K562 (cell line): ENCODE measurements around the gene BICD1. TPM values are rescaled to one million over a fixed set of nuclear protein-coding genes. Genes with fewer than 3 reads are reported as not detected.

Experiments
- ATAC-seq: fragments of 200-7000 bp; cut with Tn5 transposase; 3 replicates; pipeline ENCODE4 v1.9.1; 2020; ENCODE audit warnings: moderate library complexity
- BruUV-seq: library from RNA; stranded (reverse); fragments of 400-500 nt; replicated peaks from 2 replicates; lab custom pipeline; 2021; lab: Mats Ljungman, UMichigan
- CTCF ChIA-PET: fragments of 300-600 bp; formaldehyde crosslinking; extraction: SDS; loops from one replicate; lab custom pipeline; 2021; ENCODE audit warnings: low intra/inter-chr PET ratio; lab: Yijun Ruan, JAX
- POLR2A ChIA-PET: fragments of 300-600, 350-650 bp; sonication (Branson Sonifier 250); formaldehyde crosslinking; extraction: SDS; loops from one replicate; lab custom pipeline; 2021; ENCODE audit warnings: antibody characterized with exemption, inconsistent platforms; lab: Yijun Ruan, JAX
- DNase-seq, 4 experiments: peaks; one replicate each; pipeline versions ENCODE4 v3.0.0 to v3.0.0-alpha.2; 2011 to 2018; ENCODE audit warnings: low spot score in 3 of 4, mixed read lengths in 3 of 4; ENCODE audit errors: extremely low read depth in 1 of 4
- FAIRE-seq: peaks from 2 replicates; lab custom pipeline; 2011; peaks lifted over from hg19 to GRCh38; lab: Jason Lieb, UNC
- H2AFZ ChIP-seq: 2 replicates; pipeline ENCODE4 v1.6.0; 2011; ENCODE audit warnings: low read depth, low read length, control low read depth, inconsistent platforms
- H3K27ac ChIP-seq: fragments of 200-600 bp; 3 replicates; pipeline ENCODE4 v1.8.0; 2011; ENCODE audit warnings: low read depth, mild to moderate bottlenecking, control low read depth, inconsistent platforms, low read length, moderate library complexity, mixed read lengths; ENCODE audit errors: extremely low read depth
- H3K27me3 ChIP-seq, 2 experiments: fragments of 300-600 bp in 1 of 2; 2 replicates in 1 of 2; 3 replicates in 1 of 2; pipeline versions ENCODE4 v1.6.0 to v1.8.0; 2011; ENCODE audit warnings: inconsistent platforms in 2 of 2, low read length in 2 of 2, mild to moderate bottlenecking in 1 of 2, mixed read lengths in 1 of 2, moderate library complexity in 1 of 2; ENCODE audit not compliant: control insufficient read depth in 2 of 2, insufficient read depth in 2 of 2
- H3K36me3 ChIP-seq: fragments of 300-600 bp; 3 replicates; pipeline ENCODE4 v1.8.0; 2011; ENCODE audit warnings: mild to moderate bottlenecking, low read length, inconsistent platforms; ENCODE audit not compliant: control insufficient read depth, insufficient read depth
- H3K4me1 ChIP-seq, 2 experiments: fragments of 200-600 bp in 1 of 2; replicated peaks in 1 of 2; 2 replicates in 1 of 2; 3 replicates in 1 of 2; pipeline versions ENCODE4 v1.5.1 to v1.8.0; 2011; ENCODE audit warnings: inconsistent platforms in 2 of 2, low read length in 2 of 2, mild to moderate bottlenecking in 1 of 2, mixed read lengths in 1 of 2, moderate library complexity in 1 of 2; ENCODE audit not compliant: control insufficient read depth in 2 of 2, insufficient read depth in 2 of 2
- H3K4me2 ChIP-seq: 2 replicates; pipeline ENCODE4 v1.6.1; 2011; ENCODE audit warnings: low read length, control low read depth, inconsistent platforms, mixed read lengths; ENCODE audit not compliant: insufficient read depth
- H3K4me3 ChIP-seq: fragments of 200-600 bp; sonication (generic), shearing (Covaris generic); 2 replicates; pipeline ENCODE4 v1.5.1; 2016; ENCODE audit warnings: control low read depth, inconsistent platforms
- H3K79me2 ChIP-seq: fragments of 200-600 bp; 3 replicates; pipeline ENCODE4 v1.8.0; 2011; ENCODE audit warnings: low read length, inconsistent platforms; ENCODE audit not compliant: control insufficient read depth, insufficient read depth
- H3K9ac ChIP-seq, 2 experiments: 2 replicates each; pipeline versions ENCODE4 v1.6.0 to v1.6.1; 2011; ENCODE audit warnings: low read depth in 2 of 2, low read length in 2 of 2, control low read depth in 1 of 2, inconsistent platforms in 1 of 2, mild to moderate bottlenecking in 1 of 2, mixed read lengths in 1 of 2; ENCODE audit not compliant: insufficient read depth in 1 of 2
- H3K9me1 ChIP-seq: one replicate; pipeline ENCODE4 v1.6.0; 2011; ENCODE audit warnings: inconsistent platforms, mild to moderate bottlenecking, low read length, moderate library complexity; ENCODE audit not compliant: control insufficient read depth, insufficient read depth
- H3K9me3 ChIP-seq: replicated peaks from 2 replicates; pipeline ENCODE4 v1.5.1; 2011; ENCODE audit warnings: low read depth, low read length, inconsistent platforms; ENCODE audit not compliant: control insufficient read depth, insufficient read depth
- H4K20me1 ChIP-seq: replicated peaks from 2 replicates; pipeline ENCODE4 v1.6.1; 2011; ENCODE audit warnings: low read length, inconsistent platforms, mixed read lengths; ENCODE audit not compliant: control insufficient read depth, insufficient read depth
- AFF4 ChIP-seq: sonication (generic); formaldehyde crosslinking; IDR thresholded peaks from 2 replicates; pipeline ENCODE4 v1.8.0; 2023; ENCODE audit warnings: mild to moderate bottlenecking, missing genetic modification reagents
- JUNB ChIP-seq: fragments of 450-650 bp; formaldehyde crosslinking; conservative IDR thresholded peaks from 2 replicates; pipeline ENCODE4 v1.4.0; 2020; ENCODE audit warnings: mild to moderate bottlenecking
- KLF1 ChIP-seq: fragments of 450-650 bp; IDR thresholded peaks from 2 replicates; pipeline ENCODE4 v1.6.1; 2016; ENCODE audit warnings: missing genetic modification characterization, missing compliant biosample characterization
- MEF2A ChIP-seq: IDR thresholded peaks from 2 replicates; pipeline ENCODE4 v1.6.1; 2011; ENCODE audit warnings: low read depth, mild to moderate bottlenecking, low read length, moderate library complexity; ENCODE audit not compliant: control insufficient read depth
- PHF20 ChIP-seq: fragments of 450-650 bp; IDR thresholded peaks from 2 replicates; pipeline ENCODE4 v1.6.1; 2018; ENCODE audit not compliant: partially characterized antibody
- RAD51 ChIP-seq: fragments of 450-650 bp; IDR thresholded peaks from 2 replicates; pipeline ENCODE4 v1.7.1; 2016; ENCODE audit warnings: low read depth, mild to moderate bottlenecking, borderline replicate concordance
- SMARCC2 ChIP-seq: fragments of 450-650 bp; IDR thresholded peaks from 2 replicates; pipeline ENCODE4 v1.6.1; 2017; ENCODE audit warnings: antibody characterized with exemption, moderate library complexity, mild to moderate bottlenecking, low read depth
- TAF9B ChIP-seq: fragments of 450-650 bp; IDR thresholded peaks from 2 replicates; pipeline ENCODE4 v1.6.1; 2018; ENCODE audit warnings: mild to moderate bottlenecking; ENCODE audit not compliant: partially characterized antibody
- ZNF408 ChIP-seq: fragments of 250-450 bp; sonication (Bioruptor Pico); IDR thresholded peaks from 2 replicates; pipeline ENCODE4 v1.4.0; 2020; ENCODE audit warnings: low read depth, mild to moderate bottlenecking, moderate library complexity
- ZSCAN32 ChIP-seq: fragments of 450-650 bp; formaldehyde crosslinking; IDR thresholded peaks from 2 replicates; pipeline ENCODE4 v1.4.0; 2020; ENCODE audit warnings: mild to moderate bottlenecking, moderate library complexity
- WGBS: fragments of 100-300 bp; shearing (Covaris generic); methylation state at CpG from one replicate; pipeline ENCODE4 v1.1.6; 2016; ENCODE audit warnings: low coverage, mixed read lengths; ENCODE audit not compliant: insufficient coverage; ENCODE audit errors: missing lambda C conversion rate; 5-methylcytosine and 5-hydroxymethylcytosine counted together
- in situ Hi-C: fragments of 300-500 bp; cut with MboI; formaldehyde crosslinking; loops from 4 replicates; pipeline ENCODE4 v1.15.0; 2018; ENCODE audit warnings: inconsistent platforms, mixed read lengths
- intact Hi-C: fragments of 100-400 bp; cut with micrococcal nuclease; formaldehyde crosslinking; loops from 2 replicates; pipeline ENCODE4 v1.14.2; 2022
- polyA plus RNA-seq, 8 experiments: library from polyadenylated mRNA; depleted of rRNA in 4 of 8; stranded (reverse) in 5 of 8; unstranded in 3 of 8; fragments of >200 nt; fragmentation: Nextera tagmentation in 2 of 8; fragmentation: Illumina TruSeq in 1 of 8; extraction: Ambion mirVana in 2 of 8; extraction: Trizol in 1 of 8; gene quantifications; 2 replicates each; pipeline versions ENCODE4 v1.2.1 to v1.2.3, GENCODE V29; 2011 to 2014; ENCODE audit warnings: inconsistent platforms in 1 of 8, missing spikeins in 1 of 8
- total RNA-seq, 7 experiments: library from RNA; depleted of rRNA in 6 of 7; stranded (reverse); fragments of >200 nt in 6 of 7; fragmentation: Illumina TruSeq in 2 of 7; extraction: Trizol in 2 of 7; gene quantifications; 2 replicates each; pipeline versions ENCODE4 v1.2.1 to v1.2.3, GENCODE V29; 2011 to 2021; ENCODE audit warnings: low replicate concordance in 1 of 7

The BICD1 gene
- total and polyA plus RNA-seq, 9 of the 15 experiments (the other 6 are each of a cell fraction or from before 2014, with no cell fraction given): 3.5 to 21.1 (median 12.5) TPM

- WGBS: 44% methylated on average over 1 of the region's 1 CpG
- in situ Hi-C loops: no loop called here
- no peaks in the 10 kb centered on the region for H3K36me3 ChIP-seq
- H3K9me3 ChIP-seq: no peaks in the 10 kb centered on the region; the same call in 1 of the 2 replicates
- DNase-seq (no peak), FAIRE-seq (no peak), ATAC-seq (no peak)
- H4K20me1 ChIP-seq: no peaks in the 10 kb centered on the region
- no TSS peak for BruUV-seq
- no peak overlapping the region for H3K4me3 ChIP-seq
- H3K9ac ChIP-seq: no peak overlapping the region
- intact Hi-C loops: no loop called here
- ChIA-PET CTCF (no interaction called here), POLR2A (no interaction called here)
- no peak overlapping the region for H3K27ac ChIP-seq
- no peaks in the 10 kb centered on the region for H3K9me1 ChIP-seq
- TF ChIP-seq RAD51: no peak
- no peak for TF ChIP-seq KLF1 (tag)
- no peak for TF ChIP-seq AFF4 (CRISPR knock-in tag)
- TF ChIP-seq ZNF408 (CRISPR knock-in tag): no peak
- TF ChIP-seq PHF20: no peak
- TF ChIP-seq JUNB (CRISPR knock-in tag): no peak
- TF ChIP-seq MEF2A: no peak
- TF ChIP-seq TAF9B: no peak
- TF ChIP-seq ZSCAN32 (CRISPR knock-in tag): no peak
- TF ChIP-seq SMARCC2: no peak
- no peak overlapping the region for H3K4me2 ChIP-seq
- H3K4me1 ChIP-seq: peaks cover 0 to 7% of the 10 kb centered on the region in 2 experiments; a peak in 3 of 5 replicates
- no peaks in the 10 kb centered on the region for H3K79me2 ChIP-seq
- H3K27me3 ChIP-seq: no peaks in the 10 kb centered on the region
- H2AFZ ChIP-seq: no peak overlapping the region
Observed at GRCh38 chr12:32151086-32151485, 44.4 kb downstream of the BICD1 start.
